Measurements from ENCODE around the gene FHAD1.
"Not testable (repeated sequence)": the region's sequence is repeated elsewhere in the genome, so short reads cannot be mapped to it uniquely, and the experiment has no call there.

FHAD1 gene

GRCh38 chr1:15305468-15305770, 58.4 kb downstream of the FHAD1 start:
- DNase-seq (ENCODE audit: low spot score), result no peak

GRCh38 chr1:15306352-15306751, 59.3 kb downstream of the FHAD1 start:
- not testable (repeated sequence) for DNase-seq (ENCODE audit: low spot score)

- DNase-seq (ENCODE audit: low spot score), result no peak
These were observed 61.1 kb downstream of the FHAD1 start for GRCh38 chr1:15308135-15308534.

GRCh38 chr1:15308621-15309027, 61.6 kb downstream of the FHAD1 start:
- DNase-seq (ENCODE audit: low spot score), result no peak

- no peak for DNase-seq (ENCODE audit: low spot score)
These were observed 62.7 kb downstream of the FHAD1 start for GRCh38 chr1:15309687-15310086.

- no peak for DNase-seq (ENCODE audit: low spot score)
These were observed 63.5 kb downstream of the FHAD1 start for GRCh38 chr1:15310544-15310943.

- DNase-seq (ENCODE audit: low spot score), result no peak
These were observed 64.2 kb downstream of the FHAD1 start for GRCh38 chr1:15311122-15311822.

GRCh38 chr1:15311880-15312279, 64.9 kb downstream of the FHAD1 start:
- no peak for DNase-seq (ENCODE audit: low spot score)

- DNase-seq (ENCODE audit: low spot score), result no peak
These were observed 65.8 kb downstream of the FHAD1 start for GRCh38 chr1:15312626-15313411.

GRCh38 chr1:15314328-15315281, 67.6 kb downstream of the FHAD1 start:
- no peak for DNase-seq (ENCODE audit: low spot score)

- no peak for DNase-seq (ENCODE audit: low spot score)
These were observed 68.8 kb downstream of the FHAD1 start for GRCh38 chr1:15315815-15316214.

GRCh38 chr1:15316510-15316909, 69.5 kb downstream of the FHAD1 start:
- DNase-seq (ENCODE audit: low spot score), result no peak

- no peak for DNase-seq (ENCODE audit: low spot score)
These were observed 73.2 kb downstream of the FHAD1 start for GRCh38 chr1:15320267-15320666.

- DNase-seq (ENCODE audit: low spot score), result no peak
These were observed 74.6 kb downstream of the FHAD1 start for GRCh38 chr1:15321601-15322000.

GRCh38 chr1:15322648-15323350, 75.8 kb downstream of the FHAD1 start:
- DNase-seq (ENCODE audit: low spot score), result no peak

- peak; percentile 69 for DNase-seq (ENCODE audit: low spot score)
These were observed 76.4 kb downstream of the FHAD1 start for GRCh38 chr1:15323351-15323988.

GRCh38 chr1:15323989-15324868, 77.2 kb downstream of the FHAD1 start:
- DNase-seq (ENCODE audit: low spot score), result no peak

- DNase-seq (ENCODE audit: low spot score), result no peak
These were observed 77.9 kb downstream of the FHAD1 start for GRCh38 chr1:15324869-15325335.

- DNase-seq (ENCODE audit: low spot score), result no peak
These were observed 78.5 kb downstream of the FHAD1 start for GRCh38 chr1:15325375-15326085.
